ENCODE results near the gene ANKRD6.

- TF ChIP-seq GATA3 (IDR thresholded peaks at IDR 0.05; ENCODE audit: low read depth, low read length) (no peak), GATA2 (IDR thresholded peaks at IDR 0.05; ENCODE audit: low read depth, low read length) (no peak)
These were observed 166.8 kb downstream of the ANKRD6 start for GRCh38 chr6:89599727-89600126.

Measured in SH-SY5Y (cell line).